NCI-H187 (cell line): ENCODE measurements around the gene LIMCH1.

Experiments used
- DNase-seq, 2 experiments: peaks; one replicate each; lab custom pipeline; 2025; lab: John Stamatoyannopoulos, UW

Gene LIMCH1

GRCh38 chr4:41561244-41561643 lies 23.3 kb downstream of the LIMCH1 start:
- no peak for DNase-seq

- no peak for DNase-seq
Observed at GRCh38 chr4:41567186-41567585, 29.2 kb downstream of the LIMCH1 start.

GRCh38 chr4:41568363-41568762 lies 30.4 kb downstream of the LIMCH1 start:
- no peak for DNase-seq

- no peak for DNase-seq
Observed at GRCh38 chr4:41569961-41570360, 32.0 kb downstream of the LIMCH1 start.

- DNase-seq = no peak
Observed at GRCh38 chr4:41571422-41571821, 33.5 kb downstream of the LIMCH1 start.

- no peak for DNase-seq
Observed at GRCh38 chr4:41572516-41572915, 34.6 kb downstream of the LIMCH1 start.

- no peak for DNase-seq
Observed at GRCh38 chr4:41572956-41573355, 35.0 kb downstream of the LIMCH1 start.

- no peak for DNase-seq
Observed at GRCh38 chr4:41573502-41574001, 35.6 kb downstream of the LIMCH1 start.

- DNase-seq = no peak
Observed at GRCh38 chr4:41575207-41575606, 37.2 kb downstream of the LIMCH1 start.

GRCh38 chr4:41575665-41576064 lies 37.7 kb downstream of the LIMCH1 start:
- DNase-seq = no peak

- no peak for DNase-seq
Observed at GRCh38 chr4:41579043-41579442, 41.1 kb downstream of the LIMCH1 start.

- DNase-seq = no peak
Observed at GRCh38 chr4:41579526-41579925, 41.6 kb downstream of the LIMCH1 start.

- no peak for DNase-seq
Observed at GRCh38 chr4:41580007-41580406, 42.0 kb downstream of the LIMCH1 start.

- no peak for DNase-seq
Observed at GRCh38 chr4:41586675-41587225, 48.8 kb downstream of the LIMCH1 start.

GRCh38 chr4:41587286-41587685 lies 49.3 kb downstream of the LIMCH1 start:
- DNase-seq = no peak

GRCh38 chr4:41590591-41590990 lies 52.6 kb downstream of the LIMCH1 start:
- DNase-seq = no peak

GRCh38 chr4:41594432-41594831 lies 56.5 kb downstream of the LIMCH1 start:
- no peak for DNase-seq

- no peak for DNase-seq
Observed at GRCh38 chr4:41597494-41597893, 59.5 kb downstream of the LIMCH1 start.

GRCh38 chr4:41598580-41598979 lies 60.6 kb downstream of the LIMCH1 start:
- DNase-seq = no peak

- DNase-seq = no peak
Observed at GRCh38 chr4:41599192-41599786, 61.3 kb downstream of the LIMCH1 start.

- no peak for DNase-seq
Observed at GRCh38 chr4:41600243-41600912, 62.4 kb downstream of the LIMCH1 start.

GRCh38 chr4:41601025-41601424 lies 63.1 kb downstream of the LIMCH1 start:
- DNase-seq = no peak

GRCh38 chr4:41602113-41602512 lies 64.2 kb downstream of the LIMCH1 start:
- DNase-seq = no peak
